Measurements from ENCODE around the gene SPATS2L.

SPATS2L gene

GRCh38 chr2:200417366-200417765, 110.9 kb downstream of the SPATS2L start:
- H3K4me3 ChIP-seq (ENCODE audit: low read depth, low read length): no peak overlapping the region
- ChIA-PET POLR2A (no interaction called here), CTCF (interaction anchor here (1.2 to 2.5 kb wide), 2 partner anchors 8 to 64 kb away, joined by 5 to 9 read pairs; no protein-coding TSS in a partner anchor)
- TF ChIP-seq, protein P1, sequence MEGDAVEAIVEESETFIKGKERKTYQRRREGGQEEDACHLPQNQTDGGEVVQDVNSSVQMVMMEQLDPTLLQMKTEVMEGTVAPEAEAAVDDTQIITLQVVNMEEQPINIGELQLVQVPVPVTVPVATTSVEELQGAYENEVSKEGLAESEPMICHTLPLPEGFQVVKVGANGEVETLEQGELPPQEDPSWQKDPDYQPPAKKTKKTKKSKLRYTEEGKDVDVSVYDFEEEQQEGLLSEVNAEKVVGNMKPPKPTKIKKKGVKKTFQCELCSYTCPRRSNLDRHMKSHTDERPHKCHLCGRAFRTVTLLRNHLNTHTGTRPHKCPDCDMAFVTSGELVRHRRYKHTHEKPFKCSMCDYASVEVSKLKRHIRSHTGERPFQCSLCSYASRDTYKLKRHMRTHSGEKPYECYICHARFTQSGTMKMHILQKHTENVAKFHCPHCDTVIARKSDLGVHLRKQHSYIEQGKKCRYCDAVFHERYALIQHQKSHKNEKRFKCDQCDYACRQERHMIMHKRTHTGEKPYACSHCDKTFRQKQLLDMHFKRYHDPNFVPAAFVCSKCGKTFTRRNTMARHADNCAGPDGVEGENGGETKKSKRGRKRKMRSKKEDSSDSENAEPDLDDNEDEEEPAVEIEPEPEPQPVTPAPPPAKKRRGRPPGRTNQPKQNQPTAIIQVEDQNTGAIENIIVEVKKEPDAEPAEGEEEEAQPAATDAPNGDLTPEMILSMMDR (IDR thresholded peaks at IDR 0.05; ENCODE audit: insufficient read depth, low read length, missing control alignments): no peak
- no peak for DNase-seq (ENCODE audit: low read depth, low spot score)

DNA sequence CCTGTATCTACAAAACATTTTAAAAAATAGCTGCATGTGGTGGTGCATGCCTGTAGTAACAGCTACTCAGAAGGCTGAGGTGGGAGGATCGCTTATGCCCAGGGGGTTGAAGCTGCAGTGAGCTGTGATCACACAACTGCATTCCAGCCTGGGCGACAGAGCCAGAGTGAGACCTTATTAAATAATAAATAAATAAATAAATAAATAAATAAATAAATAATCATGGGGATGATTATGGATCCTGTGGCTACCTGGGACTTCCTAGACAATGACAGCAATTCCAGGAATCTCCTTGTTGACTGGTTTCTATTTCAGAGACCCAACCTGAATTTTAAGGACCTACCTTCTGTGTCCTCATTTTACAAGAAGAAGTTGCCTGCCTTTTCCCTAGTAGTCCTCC, 111.9 kb downstream of the SPATS2L start:
- no peak overlapping the region for H3K4me3 ChIP-seq (ENCODE audit: low read depth, low read length)
- DNase-seq (ENCODE audit: low read depth, low spot score): no peak
- TF ChIP-seq, protein P1 (IDR thresholded peaks at IDR 0.05; ENCODE audit: insufficient read depth, low read length, missing control alignments): no peak
- POLR2A ChIA-PET: no interaction called here
- CTCF ChIA-PET: interaction anchor here (0.7 to 2.5 kb wide), 2 partner anchors 9 to 54 kb away, joined by 3 to 9 read pairs; no protein-coding TSS in a partner anchor

DNA sequence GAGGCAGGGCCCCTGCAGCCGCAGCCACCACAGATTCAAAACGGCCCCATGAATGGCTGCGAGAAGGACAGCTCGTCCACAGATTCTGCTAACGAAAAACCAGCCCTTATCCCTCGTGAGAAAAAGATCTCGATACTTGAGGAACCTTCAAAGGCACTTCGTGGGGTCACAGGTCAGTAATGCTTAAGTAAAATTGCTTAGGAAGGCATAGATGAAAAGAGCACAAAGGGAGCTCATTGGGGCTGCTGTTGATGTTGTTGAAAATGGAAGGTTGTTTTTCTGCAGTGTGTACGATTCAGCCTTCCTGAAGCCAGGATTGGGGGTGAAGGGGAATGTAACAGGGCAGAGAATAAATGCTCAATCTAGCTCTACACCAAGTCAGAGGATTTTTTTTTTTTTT, 112.8 kb downstream of the SPATS2L start:
- POLR2A ChIA-PET: no interaction called here
- CTCF ChIA-PET: interaction anchor here (2.5 kb wide), 1 partner anchor 10 kb away, joined by 9 read pairs; no protein-coding TSS in a partner anchor

GRCh38 chr2:200421270-200421669, 114.8 kb downstream of the SPATS2L start:
- TF ChIP-seq, protein P1 (IDR thresholded peaks at IDR 0.05; ENCODE audit: insufficient read depth, low read length, missing control alignments): no peak
- ChIA-PET POLR2A (no interaction called here), CTCF (no interaction called here)
- H3K4me3 ChIP-seq (ENCODE audit: low read depth, low read length): no peak overlapping the region
- DNase-seq (ENCODE audit: low read depth, low spot score): no peak

More for the DNA sequence above, 112.8 kb downstream of the SPATS2L start:
- no peak for DNase-seq (ENCODE audit: low read depth, low spot score)
- TF ChIP-seq, protein P1 (IDR thresholded peaks at IDR 0.05; ENCODE audit: insufficient read depth, low read length, missing control alignments): no peak
- H3K4me3 ChIP-seq (ENCODE audit: low read depth, low read length): no peak overlapping the region

DNA sequence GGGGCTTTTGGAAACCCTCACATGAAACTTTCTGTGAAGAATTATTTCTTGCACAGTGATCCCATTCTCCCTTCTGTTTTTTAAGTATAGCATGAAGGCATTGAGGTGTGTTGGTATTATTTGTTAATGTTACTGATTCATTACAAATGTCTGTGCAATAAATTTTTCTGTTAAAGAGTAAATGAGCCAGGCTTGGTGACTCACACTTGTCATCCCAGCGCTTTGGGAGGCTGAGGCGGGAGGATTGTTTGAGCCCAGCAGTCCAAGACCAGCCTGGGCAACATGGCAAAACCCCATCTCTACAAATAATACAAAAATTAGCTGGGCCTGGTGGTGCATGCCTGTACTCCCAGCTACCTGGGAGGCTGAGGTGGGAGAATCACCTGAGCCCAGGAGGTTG, 115.6 kb downstream of the SPATS2L start:
- POLR2A ChIA-PET: interaction anchor here (0.6 kb wide), 1 partner anchor 334 kb away, joined by 3 read pairs; no protein-coding TSS in a partner anchor
- no peak overlapping the region for H3K4me3 ChIP-seq (ENCODE audit: low read depth, low read length)
- TF ChIP-seq, protein P1 (IDR thresholded peaks at IDR 0.05; ENCODE audit: insufficient read depth, low read length, missing control alignments): no peak
- no peak for DNase-seq (ENCODE audit: low read depth, low spot score)
- CTCF ChIA-PET: interaction anchor here (0.9 kb wide), 1 partner anchor 20 kb away, joined by 3 read pairs; no protein-coding TSS in a partner anchor

DNA sequence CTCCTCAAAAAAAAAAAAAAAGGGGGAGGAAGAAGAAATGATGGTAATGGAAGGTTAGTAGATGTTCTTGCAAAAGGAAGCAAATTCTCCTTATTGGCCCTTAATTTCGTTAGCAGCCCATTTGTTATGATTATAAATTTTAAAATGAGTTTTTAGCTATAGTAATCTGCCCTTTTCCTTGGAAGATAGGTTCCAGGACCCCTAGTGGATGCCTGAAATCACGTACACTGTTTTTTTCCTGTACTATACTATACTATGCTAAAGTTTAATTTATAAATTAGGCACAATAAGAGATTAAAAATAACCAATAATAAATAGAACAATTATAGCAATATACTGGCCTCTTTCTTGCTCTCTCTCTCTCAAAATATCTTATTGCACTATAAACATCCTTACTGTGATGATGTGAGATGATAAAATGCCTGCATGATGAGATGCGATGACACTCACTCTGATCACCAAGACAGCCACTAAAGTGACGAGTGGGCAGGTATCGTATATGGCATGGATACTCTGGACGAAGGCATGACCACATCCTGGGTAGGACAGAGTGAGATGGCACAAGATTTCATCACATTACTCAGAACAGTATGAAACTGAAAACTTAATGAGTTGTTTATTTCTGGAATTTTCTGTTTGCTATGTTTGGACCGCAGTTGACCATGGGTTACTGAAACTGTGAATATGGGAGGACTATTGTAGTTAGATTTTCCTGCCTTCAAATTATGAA, 116.2 kb downstream of the SPATS2L start:
- ChIA-PET CTCF (interaction anchor here (0.9 kb wide), 1 partner anchor 19 kb away, joined by 3 read pairs; no protein-coding TSS in a partner anchor), POLR2A (interaction anchor here (0.6 kb wide), 1 partner anchor 333 kb away, joined by 3 read pairs; no protein-coding TSS in a partner anchor)
- no peak overlapping the region for H3K4me3 ChIP-seq (ENCODE audit: low read depth, low read length)
- TF ChIP-seq, protein P1 (IDR thresholded peaks at IDR 0.05; ENCODE audit: insufficient read depth, low read length, missing control alignments): no peak
- DNase-seq (ENCODE audit: low read depth, low spot score): no peak
